K562 (cell line): ENCODE data around the gene WASF2. TPM values are rescaled to one million over a fixed set of nuclear protein-coding genes. Genes with fewer than 3 reads are reported as not detected.
A peak's percentile ranks its signal among the peaks of the same experiment; 100 is the strongest.

Experiments used
- CCAR2 ChIP-seq: fragments of 200-400 bp; formaldehyde crosslinking; IDR thresholded peaks from 2 replicates; pipeline ENCODE4 v1.6.1; 2017; ENCODE audit warnings: mild to moderate bottlenecking, low read depth, low read length
- CHAMP1 ChIP-seq: fragments of 450-650 bp; IDR thresholded peaks from 2 replicates; pipeline ENCODE4 v1.6.1; 2016; ENCODE audit warnings: mild to moderate bottlenecking
- CREB1 ChIP-seq, 2 experiments: sonication (generic) in 1 of 2; formaldehyde crosslinking in 1 of 2; IDR thresholded peaks; 2 replicates each; pipeline versions ENCODE4 v1.6.1 to v1.8.0; 2012 to 2022; ENCODE audit warnings: inconsistent platforms in 1 of 2, mild to moderate bottlenecking in 1 of 2, missing genetic modification reagents in 1 of 2, moderate library complexity in 1 of 2
- DPF2 ChIP-seq: fragments of 450-650 bp; IDR thresholded peaks from 2 replicates; pipeline ENCODE4 v1.6.1; 2016
- E2F3 ChIP-seq: fragments of 250-450 bp; sonication (Bioruptor Pico); IDR thresholded peaks from 2 replicates; pipeline ENCODE4 v1.4.0; 2020; ENCODE audit warnings: mild to moderate bottlenecking
- HMBOX1 ChIP-seq: sonication (generic); IDR thresholded peaks from 2 replicates; pipeline ENCODE4 v1.6.1; 2016
- HMG20B ChIP-seq: fragments of 250-450 bp; sonication (Bioruptor Pico); IDR thresholded peaks from 2 replicates; pipeline ENCODE4 v1.5.0; 2021; ENCODE audit warnings: mild to moderate bottlenecking
- MBD1 ChIP-seq: fragments of 250-450 bp; sonication (Bioruptor Pico); IDR thresholded peaks from 2 replicates; pipeline ENCODE4 v1.8.0; 2022; ENCODE audit warnings: inconsistent platforms
- NEUROD1 ChIP-seq: fragments of 150-350 bp; IDR thresholded peaks from 2 replicates; pipeline ENCODE4 v1.6.1; 2014; ENCODE audit warnings: borderline replicate concordance, low read length, low read depth; ENCODE audit not compliant: partially characterized antibody
- NFE2 ChIP-seq: IDR thresholded peaks from 2 replicates; pipeline ENCODE4 v1.6.1; 2014; ENCODE audit warnings: antibody characterized with exemption, low read depth
- NFIC ChIP-seq: fragments of 450-650 bp; IDR thresholded peaks from 2 replicates; pipeline ENCODE4 v1.6.1; 2017; ENCODE audit warnings: mild to moderate bottlenecking, inconsistent platforms
- PHF21A ChIP-seq: fragments of 450-650 bp; IDR thresholded peaks from 2 replicates; pipeline ENCODE4 v1.6.1; 2017; ENCODE audit warnings: low read depth, borderline replicate concordance
- POU5F1 ChIP-seq: fragments of 150-350 bp; IDR thresholded peaks from 2 replicates; pipeline ENCODE4 v1.6.1; 2014; ENCODE audit warnings: borderline replicate concordance, low read length, low read depth, mild to moderate bottlenecking; ENCODE audit not compliant: partially characterized antibody
- SIX5 ChIP-seq, 2 experiments: IDR thresholded peaks; 2 replicates each; pipeline ENCODE4 v1.6.1; 2011; ENCODE audit warnings: low read length in 2 of 2, borderline replicate concordance in 1 of 2, low read depth in 1 of 2, mild to moderate bottlenecking in 1 of 2, moderate library complexity in 1 of 2; ENCODE audit not compliant: insufficient read depth in 1 of 2
- SP1 ChIP-seq: sonication (generic); formaldehyde crosslinking; IDR thresholded peaks from 2 replicates; pipeline ENCODE4 v1.8.1; 2022; ENCODE audit warnings: mild to moderate bottlenecking, missing genetic modification reagents
- ZBTB12 ChIP-seq: fragments of 250-450 bp; sonication (Bioruptor Pico); IDR thresholded peaks from 2 replicates; pipeline ENCODE4 v1.4.0; 2020
- ZC3H4 ChIP-seq: sonication (generic); formaldehyde crosslinking; IDR thresholded peaks from 2 replicates; pipeline ENCODE4 v1.9.0; 2021; ENCODE audit warnings: missing genetic modification reagents, borderline replicate concordance
- ZNF12 ChIP-seq: sonication (generic); formaldehyde crosslinking; IDR thresholded peaks from 2 replicates; pipeline ENCODE4 v1.4.0; 2020; ENCODE audit warnings: mild to moderate bottlenecking, missing genetic modification reagents
- ZNF197 ChIP-seq: fragments of 200-800 bp; sonication (Bioruptor generic); IDR thresholded peaks from 2 replicates; pipeline ENCODE4 v1.6.1; 2016; ENCODE audit warnings: low read depth, missing genetic modification characterization, missing compliant biosample characterization
- ZNF511 ChIP-seq: sonication (generic); formaldehyde crosslinking; IDR thresholded peaks from 2 replicates; pipeline ENCODE4 v1.8.0; 2022; ENCODE audit warnings: mild to moderate bottlenecking, missing genetic modification reagents
- ZNF766 ChIP-seq: fragments of 200-800 bp; sonication (Bioruptor generic); conservative IDR thresholded peaks from 2 replicates; pipeline ENCODE4 v1.6.1; 2016; ENCODE audit warnings: missing genetic modification characterization, missing compliant biosample characterization
- polyA plus RNA-seq, 8 experiments: library from polyadenylated mRNA; depleted of rRNA in 4 of 8; stranded (reverse) in 5 of 8; unstranded in 3 of 8; fragments of >200 nt; fragmentation: Nextera tagmentation in 2 of 8; fragmentation: Illumina TruSeq in 1 of 8; extraction: Ambion mirVana in 2 of 8; extraction: Trizol in 1 of 8; gene quantifications; 2 replicates each; pipeline versions ENCODE4 v1.2.1 to v1.2.3, GENCODE V29; 2011 to 2014; ENCODE audit warnings: inconsistent platforms in 1 of 8, missing spikeins in 1 of 8
- total RNA-seq, 7 experiments: library from RNA; depleted of rRNA in 6 of 7; stranded (reverse); fragments of >200 nt in 6 of 7; fragmentation: Illumina TruSeq in 2 of 7; extraction: Trizol in 2 of 7; gene quantifications; 2 replicates each; pipeline versions ENCODE4 v1.2.1 to v1.2.3, GENCODE V29; 2011 to 2021; ENCODE audit warnings: low replicate concordance in 1 of 7

Gene WASF2
- total and polyA plus RNA-seq, 9 of the 15 experiments (the other 6 are each of a cell fraction or from before 2014, with no cell fraction given): 8.2 to 163 (median 31.2) TPM

- TF ChIP-seq NEUROD1 (peak; percentile 63), DPF2 (0 out of 2 replicates have a peak, but pooled peaks have one; percentile 20), CREB1 (IDR thresholded peaks at IDR 0.05) (0 out of 2 replicates have a peak, but pooled peaks have one; percentile 18), CREB1 (CRISPR knock-in tag; IDR thresholded peaks at IDR 0.05) (0 out of 2 replicates have a peak, but pooled peaks have one; percentile 3), SIX5 (IDR thresholded peaks at IDR 0.05; ENCODE audit: borderline replicate concordance in 1 of 2, insufficient read depth in 1 of 2, low read depth in 1 of 2, low read length in 2 of 2) (no peak), PHF21A (no peak), NFIC (0 out of 2 replicates have a peak, but pooled peaks have one; percentile 31), ZNF12 (CRISPR knock-in tag) (0 out of 2 replicates have a peak, but pooled peaks have one; percentile 77), ZNF197 (no peak), ZC3H4 (no peak), NFE2 (peak; percentile 22; the same call in 1 of the 2 replicates), ZBTB12 (CRISPR knock-in tag) (no peak), POU5F1 (no peak), SP1 (CRISPR knock-in tag) (peak; percentile 88), CHAMP1 (no peak), E2F3 (CRISPR knock-in tag) (no peak; the same call in 1 of the 2 replicates), ZNF766 (CRISPR knock-in tag) (no peak), ZNF511 (peak; percentile 14; the same call in 1 of the 2 replicates), MBD1 (CRISPR knock-in tag) (no peak), HMG20B (CRISPR knock-in tag) (no peak), CCAR2 (no peak), HMBOX1 (peak; percentile 32; the same call in 1 of the 2 replicates)
Measured at GRCh38 chr1:27365372-27366112, 124.4 kb downstream of the WASF2 start (continued).
